Measurements from ENCODE around the gene OR7G2. TPM values are rescaled to one million over a fixed set of nuclear protein-coding genes. Genes with fewer than 3 reads are reported as not detected.
A peak's percentile ranks its signal among the peaks of the same experiment; 100 is the strongest.

Gene OR7G2
- polyA plus RNA-seq (2013, experiment 1 of 2; ENCODE audit: insufficient read length), result not detected
- polyA plus RNA-seq (2013, experiment 2 of 2; ENCODE audit: insufficient read length), result not detected

- DNase-seq, result no peak
These were observed at the start of gene OR7G2 for GRCh38 chr19:9107375-9107774. Gene OR7G2, minus strand, starts transcription at chr19:9107475. Its CDS starts 4,232 bp downstream, at chr19:9103243.

- DNase-seq, result no peak
These were observed 49.0 kb upstream of the OR7G2 start for GRCh38 chr19:9156304-9156703.

DNA sequence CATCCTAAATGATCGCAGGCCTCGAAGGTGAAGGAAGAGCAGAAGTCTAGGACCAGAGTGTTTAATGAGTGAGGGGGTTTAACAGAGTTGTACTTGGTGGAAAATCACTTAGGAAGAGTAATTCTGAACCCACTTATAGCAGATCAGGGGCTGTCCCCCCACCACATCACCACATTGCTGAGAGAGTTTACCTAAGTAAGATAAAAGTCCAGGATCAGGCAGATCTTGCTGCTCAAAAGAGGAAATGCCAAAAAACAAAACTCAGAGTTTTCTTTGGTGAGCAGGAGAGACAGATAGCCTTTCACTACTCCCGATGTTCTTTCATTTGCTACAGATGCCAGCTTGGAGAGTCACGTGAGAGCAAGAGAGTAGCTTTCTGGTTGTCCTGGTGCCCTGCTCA lies 48.3 kb upstream of the OR7G2 start:
- no peak for DNase-seq

GRCh38 chr19:9151367-9151766 lies 44.1 kb upstream of the OR7G2 start:
- no peak for DNase-seq

DNA sequence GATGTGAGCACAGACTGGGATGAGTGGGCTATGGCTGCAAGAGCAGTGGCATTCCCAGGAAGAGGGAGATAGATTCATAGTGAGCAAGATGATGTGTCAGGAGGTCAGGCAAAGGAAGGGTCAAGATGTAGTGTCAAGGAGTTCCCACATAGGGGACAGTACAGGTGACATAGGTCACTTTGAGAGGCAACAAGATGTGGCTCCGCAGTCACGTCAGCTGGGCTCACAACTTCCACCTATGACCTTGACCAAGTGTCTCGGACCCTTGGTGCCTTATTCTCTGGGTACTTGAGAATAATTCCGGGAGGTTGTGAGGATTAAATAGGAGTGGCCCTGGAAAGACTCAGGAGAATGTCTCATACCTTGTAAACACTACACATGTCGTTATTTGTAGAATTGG lies 43.4 kb upstream of the OR7G2 start:
- no peak for DNase-seq

DNA sequence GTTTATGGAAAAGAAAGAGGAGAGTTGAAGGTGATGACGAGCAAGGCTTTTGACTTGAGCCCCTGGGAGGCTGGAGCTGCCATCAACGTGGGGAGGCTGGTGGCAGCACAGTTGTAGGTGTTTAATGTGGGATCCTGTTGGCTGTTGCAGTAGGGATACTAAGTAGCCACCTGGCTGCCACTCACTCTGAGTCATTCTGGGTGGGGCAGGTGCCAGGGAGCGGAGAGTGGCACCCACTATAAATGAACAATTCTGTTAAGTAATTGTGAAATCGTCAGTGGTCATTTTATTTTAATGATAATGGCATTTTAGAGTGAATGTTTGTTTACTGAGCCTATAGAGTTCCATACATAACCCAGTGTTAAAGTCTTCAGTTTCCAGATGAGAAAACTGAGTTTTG lies 42.7 kb upstream of the OR7G2 start:
- no peak for DNase-seq

DNA sequence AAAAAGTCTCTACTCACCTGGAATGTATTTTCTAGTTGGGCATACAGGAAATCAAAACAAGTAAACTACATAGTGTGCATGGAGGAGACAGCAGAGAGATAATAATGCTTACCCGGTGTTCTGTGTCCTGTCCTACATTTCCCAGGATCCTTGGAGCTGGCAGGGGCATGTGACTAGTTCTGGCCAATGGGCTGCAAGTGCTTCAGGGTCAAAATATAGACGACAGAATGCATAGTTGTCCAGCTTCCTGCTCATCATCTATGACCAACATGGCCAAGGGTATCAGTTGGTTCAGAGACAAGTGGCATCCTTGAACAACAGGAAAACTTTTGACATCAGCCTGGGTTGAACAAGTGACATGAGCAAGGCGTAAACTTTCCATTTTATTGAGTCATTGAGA lies 41.4 kb upstream of the OR7G2 start:
- no peak for DNase-seq

DNA sequence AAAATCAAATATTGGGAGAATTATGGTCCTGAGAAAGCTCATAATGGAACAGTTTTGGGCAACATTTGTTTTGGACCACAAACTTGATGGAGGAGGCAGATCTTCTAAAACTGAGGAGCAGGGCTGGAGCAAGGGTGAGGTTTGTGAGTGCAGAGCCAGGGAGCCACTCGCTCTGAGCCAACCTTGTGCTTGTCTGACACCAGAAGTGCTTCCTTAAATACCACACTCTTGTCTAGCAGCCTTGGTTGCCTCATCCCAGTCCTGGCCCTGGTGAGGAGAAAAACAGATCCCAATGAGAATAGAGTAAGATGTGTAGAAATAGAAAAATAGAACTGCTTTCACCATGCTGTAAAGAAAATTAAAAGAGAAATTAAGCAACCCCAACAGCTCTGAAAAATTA lies 39.6 kb upstream of the OR7G2 start:
- no peak for DNase-seq

- peak; percentile 2 for DNase-seq
These were observed 37.6 kb upstream of the OR7G2 start for GRCh38 chr19:9144920-9145319.

GRCh38 chr19:9140159-9140874 lies 33.0 kb upstream of the OR7G2 start, which contains the start of gene ZNF317:
Gene ZNF317, plus strand, starts transcription at chr19:9140397. Its CDS starts 15,620 bp downstream, at chr19:9156017.
- peak; percentile 94 for DNase-seq

GRCh38 chr19:9139609-9140158 lies 32.4 kb upstream of the OR7G2 start:
- no peak for DNase-seq

DNA sequence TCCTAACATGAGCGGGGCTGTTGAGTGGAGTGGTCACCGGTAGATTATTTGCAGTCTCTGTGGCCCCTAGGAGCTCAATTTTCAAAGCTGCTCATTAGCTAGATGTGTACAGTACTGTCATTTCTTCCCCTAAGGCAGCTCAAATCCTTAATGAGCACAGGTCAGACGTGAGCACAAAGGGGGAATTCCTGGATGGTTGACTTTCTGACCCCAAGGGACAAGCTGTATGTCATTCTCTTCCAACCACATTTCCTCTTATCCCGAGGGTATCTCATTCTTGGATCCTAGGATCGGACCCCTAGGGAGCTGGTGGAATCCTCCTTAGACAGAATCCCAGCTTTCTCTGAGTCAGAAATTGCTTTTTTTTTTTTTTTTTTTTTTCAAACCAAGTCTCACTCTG lies 25.1 kb upstream of the OR7G2 start:
- no peak for DNase-seq

- DNase-seq, result no peak
These were observed 23.7 kb upstream of the OR7G2 start for GRCh38 chr19:9130965-9131364.

DNA sequence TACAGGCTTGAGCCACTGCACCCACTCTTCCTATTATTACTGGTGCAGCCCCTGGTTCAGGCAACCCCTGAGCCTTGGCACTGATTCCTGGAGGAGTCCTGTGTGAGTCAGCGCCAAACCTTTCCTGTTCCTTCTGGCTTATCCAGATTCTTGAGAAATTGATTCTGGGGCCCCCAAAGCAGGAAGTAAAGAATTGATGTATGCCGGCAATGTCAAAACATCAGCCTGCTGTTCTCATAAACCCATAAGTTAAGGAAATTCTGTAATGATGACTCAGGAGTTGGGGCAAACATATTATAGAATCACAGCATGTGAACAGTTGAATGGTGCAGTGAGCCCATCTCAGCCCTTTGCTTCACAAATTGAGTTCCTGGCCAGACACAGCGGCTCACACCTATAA lies 20.9 kb upstream of the OR7G2 start:
- no peak for DNase-seq

DNA sequence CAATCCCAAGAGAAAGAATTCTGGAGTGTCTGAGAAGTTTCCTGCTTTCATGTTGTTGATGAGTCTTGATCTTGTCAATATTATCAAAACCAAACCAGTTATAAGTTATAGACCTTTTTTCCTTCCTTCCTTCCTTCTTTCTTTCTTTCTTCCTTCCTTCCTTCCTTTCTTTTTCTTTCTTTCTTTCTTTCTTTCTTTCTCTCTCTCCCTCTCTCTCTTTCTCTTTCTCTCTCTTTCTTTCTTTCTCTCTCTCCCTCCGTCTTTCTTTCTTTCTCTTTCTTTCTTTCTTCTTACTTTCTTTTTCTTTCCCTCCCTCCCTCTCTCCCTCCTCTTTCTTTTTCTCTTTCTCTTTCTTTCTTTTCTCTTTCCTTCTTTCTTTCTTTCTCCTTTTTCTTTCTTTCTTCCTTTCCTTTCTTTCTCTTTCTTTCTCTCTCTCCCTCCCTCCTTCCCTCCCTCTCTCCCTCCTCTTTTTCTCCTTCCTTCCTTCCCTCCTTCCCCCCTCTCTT lies 19.7 kb upstream of the OR7G2 start, which contains the start of gene OR7G3:
Gene OR7G3, minus strand, starts transcription at position 51 of the 506 bp plus-strand sequence. Its CDS starts 0 bp downstream, at position 51.
- no peak for DNase-seq

GRCh38 chr19:9116547-9116946 lies 9.3 kb upstream of the OR7G2 start:
- no peak for DNase-seq

- no peak for DNase-seq
These were observed 8.1 kb upstream of the OR7G2 start, which contains the start of gene OR7G1 for GRCh38 chr19:9115307-9115813. Gene OR7G1, minus strand, starts transcription at chr19:9115763. Its CDS starts 0 bp downstream, at chr19:9115763.

DNA sequence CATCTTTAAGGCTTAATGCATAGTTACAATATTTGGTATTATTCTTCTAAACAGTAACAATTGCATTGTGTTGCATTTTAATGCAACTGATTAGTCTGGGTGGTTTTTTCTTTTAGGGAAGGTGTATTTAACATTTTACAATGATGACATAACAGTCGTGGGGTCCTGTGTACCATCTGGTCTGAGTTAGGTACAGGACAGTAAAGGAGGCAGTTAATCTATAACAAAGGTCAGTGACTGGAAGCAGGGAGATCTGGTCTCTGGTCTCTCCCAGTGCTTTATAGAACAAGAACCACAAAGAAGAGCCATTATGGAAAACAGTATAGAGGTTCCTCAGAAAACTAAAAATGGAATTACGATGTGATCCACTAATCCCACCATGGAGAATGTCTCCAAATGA lies 2.7 kb upstream of the OR7G2 start:
- no peak for DNase-seq

DNA sequence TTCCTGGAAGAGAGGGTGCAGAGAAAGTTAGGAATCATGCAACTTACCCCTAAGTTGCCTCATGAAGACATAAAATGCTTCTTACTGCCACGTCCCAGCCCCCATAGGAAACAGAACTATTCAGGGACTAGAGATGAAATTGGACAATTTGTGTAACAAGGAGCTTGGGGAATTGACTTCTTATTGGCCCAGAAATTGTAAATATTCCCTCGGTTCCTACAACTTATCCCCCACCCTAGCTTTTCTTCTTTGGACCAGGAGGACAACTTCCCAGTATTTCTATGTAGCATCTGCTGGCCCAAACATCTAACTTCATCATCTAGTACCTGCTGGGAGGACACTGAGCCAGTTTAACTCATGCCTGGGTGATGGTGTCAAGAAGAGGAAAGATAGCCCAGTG lies 20.5 kb downstream of the OR7G2 start, which contains the start of gene OR1M1:
Gene OR1M1, plus strand, starts transcription at position 301 of the 400 bp plus-strand sequence. CDS start 6,184 bp downstream, outside the sequence.
- DNase-seq, result no peak

DNA sequence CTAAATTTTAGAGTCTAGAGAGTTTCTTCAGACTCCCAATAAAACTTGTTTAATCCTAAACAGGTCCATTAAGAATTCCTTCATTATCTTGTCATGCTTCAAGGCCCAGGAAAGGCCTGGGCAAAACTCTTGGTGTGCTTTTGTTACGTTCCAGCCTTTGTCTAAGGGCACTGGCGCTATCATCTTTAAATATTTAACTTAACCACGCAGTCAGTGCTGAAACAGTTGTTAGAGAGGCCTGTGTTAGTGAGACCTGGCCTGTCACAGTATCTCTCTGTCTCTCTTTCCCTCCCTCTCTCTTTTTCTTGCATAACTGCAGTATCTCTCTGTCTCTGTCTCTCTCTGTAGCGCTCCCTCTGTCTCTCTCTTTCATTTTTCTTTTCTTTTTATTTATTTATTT lies 28.6 kb downstream of the OR7G2 start:
- DNase-seq, result no peak

- DNase-seq, result no peak
These were observed 30.4 kb downstream of the OR7G2 start for GRCh38 chr19:9076901-9077300.

GRCh38 chr19:9075064-9075949 lies 32.0 kb downstream of the OR7G2 start:
- DNase-seq, result peak; percentile 93
